HEK293T (cell line): ENCODE measurements around the gene ELP4.

ENCODE experiments used
- CTCF ChIA-PET: fragments of 350-600 bp; formaldehyde crosslinking; extraction: SDS; loops from one replicate; lab custom pipeline; 2021; ENCODE audit warnings: antibody characterized with exemption, inconsistent platforms; lab: Yijun Ruan, JAX
- POLR2A ChIA-PET: fragments of 350-600 bp; formaldehyde crosslinking; extraction: SDS; loops from one replicate; lab custom pipeline; 2020; ENCODE audit warnings: antibody characterized with exemption, inconsistent platforms; lab: Yijun Ruan, JAX
- DNase-seq: peaks from one replicate; pipeline ENCODE4 v3.0.0; 2012; ENCODE audit warnings: mixed read lengths; ENCODE audit errors: extremely low spot score
- ARNT ChIP-seq: fragments of 450-650 bp; IDR thresholded peaks from 2 replicates; pipeline ENCODE4 v1.6.1; 2017; ENCODE audit warnings: mild to moderate bottlenecking
- BHLHE40 ChIP-seq: fragments of 450-650 bp; IDR thresholded peaks from 2 replicates; pipeline ENCODE4 v1.6.1; 2016; ENCODE audit warnings: mild to moderate bottlenecking, moderate library complexity, borderline replicate concordance
- CTBP1 ChIP-seq: fragments of 450-650 bp; IDR thresholded peaks from 2 replicates; pipeline ENCODE4 v1.6.1; 2016; ENCODE audit warnings: borderline replicate concordance
- ELF4 ChIP-seq: fragments of 450-650 bp; IDR thresholded peaks from 2 replicates; pipeline ENCODE4 v1.6.1; 2017; ENCODE audit warnings: antibody characterized with exemption
- FOXA1 ChIP-seq: fragments of 450-650 bp; IDR thresholded peaks from 2 replicates; pipeline ENCODE4 v1.6.1; 2016; ENCODE audit warnings: mild to moderate bottlenecking
- FOXK2 ChIP-seq: fragments of 450-650 bp; IDR thresholded peaks from 2 replicates; pipeline ENCODE4 v1.6.1; 2016; ENCODE audit warnings: mild to moderate bottlenecking
- FOXM1 ChIP-seq: fragments of 450-650 bp; IDR thresholded peaks from 2 replicates; pipeline ENCODE4 v1.6.1; 2017; ENCODE audit warnings: mild to moderate bottlenecking, borderline replicate concordance
- HDGF ChIP-seq: fragments of 450-650 bp; IDR thresholded peaks from 2 replicates; pipeline ENCODE4 v1.6.1; 2017; ENCODE audit warnings: antibody characterized with exemption, borderline replicate concordance
- L3MBTL2 ChIP-seq: fragments of 450-650 bp; conservative IDR thresholded peaks from 2 replicates; pipeline ENCODE4 v1.6.1; 2016; ENCODE audit warnings: mild to moderate bottlenecking
- LEF1 ChIP-seq: fragments of 450-650 bp; IDR thresholded peaks from 2 replicates; pipeline ENCODE4 v1.6.1; 2017; ENCODE audit warnings: mild to moderate bottlenecking, borderline replicate concordance
- NFRKB ChIP-seq: fragments of 450-650 bp; IDR thresholded peaks from 2 replicates; pipeline ENCODE4 v1.6.1; 2016; ENCODE audit warnings: mild to moderate bottlenecking, moderate library complexity
- PKNOX1 ChIP-seq: fragments of 450-650 bp; IDR thresholded peaks from 2 replicates; pipeline ENCODE4 v1.6.1; 2016
- SP1 ChIP-seq: fragments of 450-650 bp; IDR thresholded peaks from 2 replicates; pipeline ENCODE4 v1.6.1; 2017
- SUZ12 ChIP-seq: fragments of 450-650 bp; IDR thresholded peaks from 2 replicates; pipeline ENCODE4 v1.6.1; 2016; ENCODE audit warnings: mild to moderate bottlenecking
- TARDBP ChIP-seq: fragments of 450-650 bp; IDR thresholded peaks from 2 replicates; pipeline ENCODE4 v1.6.1; 2016
- ZNF384 ChIP-seq: fragments of 450-650 bp; IDR thresholded peaks from 2 replicates; pipeline ENCODE4 v1.6.1; 2016

The ELP4 gene

GRCh38 chr11:31509429-31510345 lies at the start of gene ELP4, which contains the start of gene IMMP1L:
TSS of gene ELP4 (plus strand) at chr11:31509767. CDS start at chr11:31509785, 18 bp downstream.
TSS of gene IMMP1L (minus strand) at chr11:31509622. CDS start at chr11:31463276, 46,346 bp downstream.
- TF ChIP-seq CTBP1 (no peak), ARNT (no peak), L3MBTL2 (peak; percentile 84), ZNF384 (no peak), PKNOX1 (peak; percentile 45), FOXM1 (peak; percentile 90; the same call in 1 of the 2 replicates), FOXA1 (no peak)
- peak; percentile 94 for DNase-seq
- ChIA-PET POLR2A (no interaction called here), CTCF (interaction anchor here (0.7 kb wide), 1 partner anchor 435 kb away, joined by 4 read pairs; no protein-coding TSS in a partner anchor)

- DNase-seq: no peak
- TF ChIP-seq PKNOX1: peak; percentile 77
- TF ChIP-seq SUZ12: no peak
- POLR2A ChIA-PET: no interaction called here
- CTCF ChIA-PET: no interaction called here
Observed at GRCh38 chr11:31464436-31464835, 45.1 kb upstream of the ELP4 start.

- TF ChIP-seq FOXM1: no peak
- no peak for TF ChIP-seq ARNT
- no peak for TF ChIP-seq ZNF384
- ChIA-PET CTCF (no interaction called here), POLR2A (no interaction called here)
- no peak for DNase-seq
Observed at GRCh38 chr11:31474083-31474482, 35.5 kb upstream of the ELP4 start.

GRCh38 chr11:31477528-31478222 lies 31.9 kb upstream of the ELP4 start:
- DNase-seq: no peak
- CTCF ChIA-PET: interaction anchor here (0.6 kb wide), 1 partner anchor 17 kb away, joined by 3 read pairs; no protein-coding TSS in a partner anchor
- POLR2A ChIA-PET: no interaction called here
- TF ChIP-seq CTBP1: no peak
- TF ChIP-seq PKNOX1: no peak
- TF ChIP-seq HDGF: no peak
- no peak for TF ChIP-seq BHLHE40
- no peak for TF ChIP-seq FOXM1
- no peak for TF ChIP-seq ELF4
- no peak for TF ChIP-seq SUZ12
- no peak for TF ChIP-seq ZNF384
- no peak for TF ChIP-seq LEF1
- TF ChIP-seq FOXK2: no peak

- TF ChIP-seq LEF1: no peak
- ChIA-PET POLR2A (no interaction called here), CTCF (no interaction called here)
- DNase-seq: no peak
Observed at GRCh38 chr11:31478223-31478590, 31.4 kb upstream of the ELP4 start.

GRCh38 chr11:31479066-31479465 lies 30.5 kb upstream of the ELP4 start:
- ChIA-PET POLR2A (no interaction called here), CTCF (no interaction called here)
- DNase-seq: no peak
- no peak for TF ChIP-seq TARDBP
- no peak for TF ChIP-seq SP1
- TF ChIP-seq L3MBTL2: no peak
- no peak for TF ChIP-seq FOXA1
- no peak for TF ChIP-seq ZNF384
- TF ChIP-seq NFRKB: no peak
- no peak for TF ChIP-seq FOXK2
- no peak for TF ChIP-seq SUZ12
- TF ChIP-seq ELF4: no peak

GRCh38 chr11:31480930-31481329 lies 28.6 kb upstream of the ELP4 start:
- TF ChIP-seq FOXK2 (no peak), LEF1 (no peak), BHLHE40 (no peak), CTBP1 (no peak), FOXA1 (no peak), HDGF (no peak), NFRKB (no peak), FOXM1 (no peak), SP1 (no peak)

More at GRCh38 chr11:31480930-31481329, 28.6 kb upstream of the ELP4 start:
- POLR2A ChIA-PET: no interaction called here
- CTCF ChIA-PET: no interaction called here
- DNase-seq: no peak
